Uterus (tissue), 4 donors: ENCODE measurements around the gene FBN1. TPM values are rescaled to one million over a fixed set of nuclear protein-coding genes. Genes with fewer than 3 reads are reported as not detected.

ENCODE experiments used
- DNase-seq, 2 donors: peaks; one replicate each; pipeline ENCODE4 v3.0.0-alpha.2; 2019 to 2020
- H3K27ac ChIP-seq, 2 donors: fragments of 200-600 bp; sonication (generic); 1 replicate in 1 of 2; 2 replicates in 1 of 2; pipeline ENCODE4 v1.5.1; 2016 to 2018
- H3K27me3 ChIP-seq, 2 donors: fragments of 200-600 bp; sonication (generic); one replicate each; pipeline ENCODE4 v1.5.1; 2018 to 2019; ENCODE audit warnings: control low read depth in 1 of 2
- H3K36me3 ChIP-seq, 2 donors: fragments of 200-600 bp; sonication (generic); one replicate each; pipeline ENCODE4 v1.5.1; 2019; ENCODE audit warnings: control low read depth in 1 of 2
- H3K4me1 ChIP-seq, 2 donors: fragments of 200-600 bp; sonication (generic); one replicate each; pipeline ENCODE4 v1.5.1; 2018 to 2019; ENCODE audit warnings: control low read depth in 1 of 2
- H3K4me3 ChIP-seq, 2 donors: fragments of 200-600 bp; sonication (generic); 1 replicate in 1 of 2; 2 replicates in 1 of 2; pipeline ENCODE4 v1.5.1; 2018 to 2019; ENCODE audit warnings: mild to moderate bottlenecking in 1 of 2
- H3K9me3 ChIP-seq, 2 donors: fragments of 200-600 bp; sonication (generic); one replicate each; pipeline ENCODE4 v1.5.1; 2019; ENCODE audit warnings: control low read depth in 1 of 2
- CTCF ChIP-seq, 4 experiments: fragments of 200-600 bp in 2 of 4; fragments of 450-650 bp in 2 of 4; sonication (generic) in 2 of 4; IDR thresholded peaks; one replicate each; pipeline ENCODE4 v1.5.1; 2016 to 2019; ENCODE audit warnings: antibody characterized with exemption in 4 of 4, mild to moderate bottlenecking in 2 of 4, moderate library complexity in 1 of 4
- POLR2A ChIP-seq, 2 donors: fragments of 450-650 bp; IDR thresholded peaks; one replicate each; pipeline ENCODE4 v1.6.1; 2016; ENCODE audit warnings: antibody characterized with exemption in 2 of 2, mild to moderate bottlenecking in 1 of 2, moderate library complexity in 1 of 2
- intact Hi-C: fragments of 100-400 bp; cut with DNase I; formaldehyde crosslinking; loops from one replicate; pipeline ENCODE4 v1.15.1; 2023; ENCODE audit warnings: low total_unique reads
- total RNA-seq, 4 donors: library from RNA; depleted of rRNA in 3 of 4; stranded (reverse); fragments of >200 nt in 3 of 4; gene quantifications; one replicate each; pipeline versions ENCODE4 v1.1.0 to v1.2.4, GENCODE V29; 2014 to 2023
- donor health status: DM: yes; HTN: yes; CAD: no.

Gene FBN1
- total RNA-seq, 4 donors from 2014 or later, result 76.3 to 584 (median 95.8) TPM

- Histone ChIP-seq H3K4me1 (no peaks in the 10 kb centered on the region), H3K9me3 (no peaks in the 10 kb centered on the region), H3K27me3 (no peaks in the 10 kb centered on the region), H3K4me3 (no peak overlapping the region), H3K27ac (no peak overlapping the region), H3K36me3 (no peaks in the 10 kb centered on the region)
- TF ChIP-seq CTCF (IDR thresholded peaks at IDR 0.05) (no peak), POLR2A (IDR thresholded peaks at IDR 0.05) (no peak)
- intact Hi-C loops, result no loop called here
- no peak for DNase-seq
Measured at GRCh38 chr15:48473667-48474066, 171.8 kb downstream of the FBN1 start.

GRCh38 chr15:48472756-48473155, 172.8 kb downstream of the FBN1 start:
- Histone ChIP-seq H3K4me3 (no peak overlapping the region), H3K27ac (no peak overlapping the region), H3K4me1 (no peaks in the 10 kb centered on the region), H3K36me3 (no peaks in the 10 kb centered on the region), H3K9me3 (no peaks in the 10 kb centered on the region), H3K27me3 (no peaks in the 10 kb centered on the region)
- intact Hi-C loops, result no loop called here
- TF ChIP-seq CTCF (IDR thresholded peaks at IDR 0.05) (no peak), POLR2A (IDR thresholded peaks at IDR 0.05) (no peak)
- DNase-seq, result no peak

- H3K27ac ChIP-seq, result no peak overlapping the region
- TF ChIP-seq CTCF (IDR thresholded peaks at IDR 0.05), result no peak
- no peak for TF ChIP-seq POLR2A (IDR thresholded peaks at IDR 0.05)
- H3K27me3 ChIP-seq, result no peaks in the 10 kb centered on the region
- H3K36me3 ChIP-seq, result no peaks in the 10 kb centered on the region
- no peaks in the 10 kb centered on the region for H3K9me3 ChIP-seq
- DNase-seq, result no peak
- intact Hi-C loops, result no loop called here
- H3K4me3 ChIP-seq, result no peak overlapping the region
- no peaks in the 10 kb centered on the region for H3K4me1 ChIP-seq
Measured at GRCh38 chr15:48471073-48471472, 174.4 kb downstream of the FBN1 start.

GRCh38 chr15:48470096-48470495, 175.4 kb downstream of the FBN1 start:
- H3K9me3 ChIP-seq, result no peaks in the 10 kb centered on the region
- intact Hi-C loops, result no loop called here
- H3K27ac ChIP-seq, result no peak overlapping the region
- H3K4me3 ChIP-seq, result no peak overlapping the region
- TF ChIP-seq CTCF (IDR thresholded peaks at IDR 0.05) (no peak), POLR2A (IDR thresholded peaks at IDR 0.05) (no peak)
- H3K27me3 ChIP-seq, result no peaks in the 10 kb centered on the region
- no peaks in the 10 kb centered on the region for H3K4me1 ChIP-seq
- no peak for DNase-seq
- no peaks in the 10 kb centered on the region for H3K36me3 ChIP-seq

- no peaks in the 10 kb centered on the region for H3K27me3 ChIP-seq
- no peak overlapping the region for H3K4me3 ChIP-seq
- H3K9me3 ChIP-seq, result no peaks in the 10 kb centered on the region
- no peak for TF ChIP-seq POLR2A (IDR thresholded peaks at IDR 0.05)
- TF ChIP-seq CTCF (IDR thresholded peaks at IDR 0.05), result no peak
- H3K36me3 ChIP-seq, result no peaks in the 10 kb centered on the region
- H3K27ac ChIP-seq, result no peak overlapping the region
- H3K4me1 ChIP-seq, result no peaks in the 10 kb centered on the region
- intact Hi-C loops, result no loop called here
- DNase-seq, result no peak
Measured at GRCh38 chr15:48469681-48470080, 175.8 kb downstream of the FBN1 start.
